H1 (cell line): ENCODE data around the gene RGS6. TPM values are rescaled to one million over a fixed set of nuclear protein-coding genes. Genes with fewer than 3 reads are reported as not detected.

Experiments used
- CTCF ChIA-PET: fragments of 300-600 bp; sonication (Branson Sonifier 250); formaldehyde crosslinking; loops from one replicate; lab custom pipeline; 2021; ENCODE audit not compliant: partially characterized antibody; lab: Charles Lee
- POLR2A ChIA-PET: fragments of 300-600 bp; sonication (Branson Sonifier 250); formaldehyde crosslinking; loops from one replicate; lab custom pipeline; 2021; ENCODE audit warnings: inconsistent platforms; ENCODE audit not compliant: partially characterized antibody; lab: Charles Lee
- DNase-seq, 2 experiments: peaks; one replicate each; pipeline versions ENCODE4 v3.0.0 to v3.0.0-alpha.2; 2010 to 2022; ENCODE audit warnings: low spot score in 2 of 2, low read depth in 1 of 2, mixed read lengths in 1 of 2
- FAIRE-seq: peaks from 2 replicates; lab custom pipeline; 2011; peaks lifted over from hg19 to GRCh38; lab: Jason Lieb, UNC
- H2AFZ ChIP-seq: 2 replicates; pipeline ENCODE4 v1.8.1; 2012; ENCODE audit warnings: low read length, inconsistent platforms
- H2AK5ac ChIP-seq: 2 replicates; pipeline ENCODE4 v1.6.1; 2013; ENCODE audit warnings: low read depth, low read length
- H2BK120ac ChIP-seq: replicated peaks from 2 replicates; pipeline ENCODE3; 2013; ENCODE audit warnings: low read depth, low read length, inconsistent platforms
- H2BK12ac ChIP-seq: 2 replicates; pipeline ENCODE4 v1.6.1; 2013; ENCODE audit warnings: low read depth, low read length
- H2BK15ac ChIP-seq: 2 replicates; pipeline ENCODE4 v1.6.1; 2013; ENCODE audit warnings: low read length
- H2BK20ac ChIP-seq: 2 replicates; pipeline ENCODE4 v1.6.1; 2013; ENCODE audit warnings: low read length
- H2BK5ac ChIP-seq: 2 replicates; pipeline ENCODE4 v1.6.1; 2013; ENCODE audit warnings: low read depth, low read length
- H3K14ac ChIP-seq: 2 replicates; pipeline ENCODE4 v1.6.1; 2013; ENCODE audit warnings: inconsistent platforms; ENCODE audit not compliant: insufficient read length
- H3K18ac ChIP-seq: 2 replicates; pipeline ENCODE4 v1.6.1; 2013; ENCODE audit warnings: low read length; ENCODE audit errors: extremely low read depth
- H3K23ac ChIP-seq: 2 replicates; pipeline ENCODE4 v1.6.1; 2013; ENCODE audit warnings: inconsistent platforms; ENCODE audit not compliant: insufficient read length
- H3K23me2 ChIP-seq: 2 replicates; pipeline ENCODE4 v1.6.1; 2013; ENCODE audit warnings: low read depth, low read length
- H3K27ac ChIP-seq: 2 replicates; pipeline ENCODE4 v1.6.1; 2011; ENCODE audit warnings: low read depth, low read length, inconsistent platforms
- H3K27me3 ChIP-seq, 4 experiments: replicated peaks in 1 of 4; 1 replicate in 1 of 4; 2 replicates in 3 of 4; pipeline versions ENCODE4 v1.6.1 to v1.8.1; 2011 to 2013; ENCODE audit warnings: low read length in 3 of 4, mild to moderate bottlenecking in 3 of 4, inconsistent platforms in 2 of 4, mixed read lengths in 2 of 4, moderate library complexity in 1 of 4; ENCODE audit not compliant: control insufficient read depth in 3 of 4, insufficient read depth in 3 of 4; ENCODE audit errors: extremely low read depth in 1 of 4
- H3K36me3 ChIP-seq, 4 experiments: 2 replicates each; pipeline versions ENCODE4 v1.6.1 to v1.8.1; 2011 to 2013; ENCODE audit warnings: mild to moderate bottlenecking in 4 of 4, low read length in 3 of 4, moderate library complexity in 2 of 4, control low read depth in 1 of 4, inconsistent platforms in 1 of 4; ENCODE audit not compliant: insufficient read depth in 4 of 4, control insufficient read depth in 2 of 4
- H3K4ac ChIP-seq: replicated peaks from 2 replicates; pipeline ENCODE3; 2013; ENCODE audit warnings: low read length, low read depth, mixed read lengths, inconsistent platforms; ENCODE audit not compliant: insufficient read length
- H3K4me1 ChIP-seq, 4 experiments: replicated peaks in 1 of 4; 1 replicate in 1 of 4; 2 replicates in 3 of 4; pipeline versions ENCODE4 v1.6.1 to v1.8.1; 2011 to 2013; ENCODE audit warnings: low read length in 3 of 4, inconsistent platforms in 2 of 4, mixed read lengths in 1 of 4; ENCODE audit not compliant: insufficient read depth in 4 of 4, control insufficient read depth in 3 of 4
- H3K4me2 ChIP-seq, 2 experiments: 2 replicates each; pipeline versions ENCODE4 v1.6.1 to v1.8.1; 2011 to 2013; ENCODE audit warnings: low read depth in 2 of 2, low read length in 2 of 2, control low read depth in 1 of 2, inconsistent platforms in 1 of 2, mild to moderate bottlenecking in 1 of 2; ENCODE audit not compliant: insufficient read depth in 1 of 2
- H3K4me3 ChIP-seq, 4 experiments: fragments of 200-600, 300-600 bp in 1 of 4; sonication (generic), shearing (Covaris generic), sonication (Bioruptor Twin) in 1 of 4; 2 replicates each; pipeline versions ENCODE4 v1.5.1 to v1.8.1; 2011 to 2016; ENCODE audit warnings: low read length in 4 of 4, low read depth in 3 of 4, control low read depth in 2 of 4, inconsistent platforms in 2 of 4, mild to moderate bottlenecking in 2 of 4, mixed read lengths in 1 of 4, moderate library complexity in 1 of 4; ENCODE audit not compliant: insufficient read depth in 2 of 4; ENCODE audit errors: extremely low read depth in 1 of 4
- H3K56ac ChIP-seq: replicated peaks from 2 replicates; pipeline ENCODE3; 2013; ENCODE audit warnings: low read depth, mild to moderate bottlenecking, mixed read lengths, low read length, inconsistent platforms; ENCODE audit not compliant: insufficient read length
- H3K79me1 ChIP-seq: 2 replicates; pipeline ENCODE4 v1.6.1; 2013; ENCODE audit warnings: low read depth, low read length, control low read depth
- H3K79me2 ChIP-seq, 2 experiments: 2 replicates each; pipeline versions ENCODE4 v1.6.1 to v1.8.1; 2012 to 2013; ENCODE audit warnings: low read length in 2 of 2, mild to moderate bottlenecking in 2 of 2, inconsistent platforms in 1 of 2; ENCODE audit not compliant: insufficient read depth in 2 of 2, control insufficient read depth in 1 of 2
- H3K9ac ChIP-seq, 4 experiments: replicated peaks in 1 of 4; 1 replicate in 1 of 4; 2 replicates in 3 of 4; pipeline versions ENCODE4 v1.6.1 to v1.8.1; 2011 to 2013; ENCODE audit warnings: low read depth in 3 of 4, low read length in 3 of 4, control low read depth in 2 of 4, mild to moderate bottlenecking in 2 of 4, moderate library complexity in 2 of 4, inconsistent platforms in 1 of 4; ENCODE audit errors: extremely low read depth in 1 of 4
- H3K9me3 ChIP-seq, 2 experiments: 2 replicates each; pipeline versions ENCODE4 v1.6.1 to v1.8.1; 2012 to 2013; ENCODE audit warnings: mild to moderate bottlenecking in 2 of 2, moderate library complexity in 2 of 2, control low read depth in 1 of 2, inconsistent platforms in 1 of 2, low read depth in 1 of 2, low read length in 1 of 2, mixed read lengths in 1 of 2; ENCODE audit not compliant: insufficient read depth in 2 of 2
- H4K20me1 ChIP-seq, 2 experiments: replicated peaks in 1 of 2; 2 replicates each; pipeline versions ENCODE3 to v1.8.1; 2011 to 2013; ENCODE audit warnings: inconsistent platforms in 2 of 2, low read length in 2 of 2, mild to moderate bottlenecking in 1 of 2; ENCODE audit not compliant: insufficient read depth in 2 of 2, control insufficient read depth in 1 of 2
- H4K5ac ChIP-seq: 2 replicates; pipeline ENCODE4 v1.6.1; 2013; ENCODE audit warnings: low read length, low read depth, mixed read lengths, inconsistent platforms; ENCODE audit not compliant: insufficient read length
- H4K8ac ChIP-seq: 2 replicates; pipeline ENCODE4 v1.8.0; 2013; ENCODE audit warnings: mild to moderate bottlenecking, moderate library complexity, low read length, inconsistent platforms; ENCODE audit not compliant: insufficient read depth; ENCODE audit errors: extremely low read depth
- H4K91ac ChIP-seq: replicated peaks from 2 replicates; pipeline ENCODE3; 2013; ENCODE audit warnings: low read length, mixed read lengths, inconsistent platforms; ENCODE audit not compliant: insufficient read length
- BCL11A ChIP-seq, 2 experiments: IDR thresholded peaks; one replicate each; pipeline ENCODE4 v1.6.1; 2011; ENCODE audit warnings: low read depth in 2 of 2, low read length in 2 of 2, mild to moderate bottlenecking in 2 of 2
- CBX8 ChIP-seq: fragments of 300-800, 300-1000 bp; sonication (generic); IDR thresholded peaks from 2 replicates; pipeline ENCODE4 v1.7.1; 2016; ENCODE audit warnings: low read depth, low read length, borderline replicate concordance
- EP300 ChIP-seq, 2 experiments: IDR thresholded peaks; 1 replicate in 1 of 2; 2 replicates in 1 of 2; pipeline ENCODE4 v1.6.1; 2011 to 2012; ENCODE audit warnings: low read depth in 2 of 2, low read length in 2 of 2, mild to moderate bottlenecking in 2 of 2, borderline replicate concordance in 1 of 2, inconsistent platforms in 1 of 2, moderate library complexity in 1 of 2
- EZH2 ChIP-seq: fragments of 200-600 bp; sonication (generic); IDR thresholded peaks from 2 replicates; pipeline ENCODE4 v1.7.1; 2012; ENCODE audit warnings: low read depth, mild to moderate bottlenecking, moderate library complexity, low read length, inconsistent platforms; ENCODE audit not compliant: severe bottlenecking
- HDAC6 ChIP-seq: IDR thresholded peaks from one replicate; pipeline ENCODE4 v1.7.1; 2012; ENCODE audit warnings: low read depth, mild to moderate bottlenecking, inconsistent platforms, low read length, moderate library complexity
- JUN ChIP-seq: IDR thresholded peaks from 2 replicates; pipeline ENCODE4 v1.6.1; 2011; ENCODE audit warnings: low read depth, mild to moderate bottlenecking, improper control_type of control experiment, low read length
- MAFK ChIP-seq: IDR thresholded peaks from 2 replicates; pipeline ENCODE4 v1.6.1; 2012; ENCODE audit warnings: low read depth, mild to moderate bottlenecking, improper control_type of control experiment, low read length
- NANOG ChIP-seq: IDR thresholded peaks from 2 replicates; pipeline ENCODE4 v1.6.1; 2011; ENCODE audit warnings: low read length, low read depth, mild to moderate bottlenecking, inconsistent platforms; ENCODE audit not compliant: insufficient read depth, poor library complexity, severe bottlenecking
- SRF ChIP-seq: IDR thresholded peaks from 2 replicates; pipeline ENCODE4 v1.6.1; 2011; ENCODE audit warnings: mild to moderate bottlenecking, low read depth, low read length, moderate library complexity
- SUZ12 ChIP-seq: fragments of 200-600 bp; sonication (generic); IDR thresholded peaks from 2 replicates; pipeline ENCODE4 v1.6.1; 2012; ENCODE audit warnings: mild to moderate bottlenecking, inconsistent platforms, low read length, moderate library complexity, mixed read lengths
- WGBS, 2 experiments: shearing (Covaris generic) in 1 of 2; methylation state at CpG; one replicate each; pipeline versions ENCODE4 v1.1.6 to v1.1.7; 2013 to 2015; ENCODE audit warnings: low lambda C conversion rate in 2 of 2, mixed read lengths in 2 of 2, inconsistent platforms in 1 of 2, low coverage in 1 of 2, missing lambda C conversion rate in 1 of 2; ENCODE audit not compliant: insufficient replicate concordance in 2 of 2, insufficient coverage in 1 of 2, insufficient read length in 1 of 2; ENCODE audit errors: extremely low coverage in 1 of 2, missing lambda C conversion rate in 1 of 2; 5-methylcytosine and 5-hydroxymethylcytosine counted together
- polyA plus RNA-seq, 7 experiments: library from polyadenylated mRNA; depleted of rRNA in 3 of 7; stranded (reverse) in 5 of 7; unstranded in 2 of 7; fragments of >200 nt in 5 of 7; fragments of 200-250 nt in 2 of 7; gene quantifications; 1 replicate in 5 of 7; 2 replicates in 1 of 7; 4 replicates in 1 of 7; pipeline versions ENCODE4 v1.2.1 to v1.2.3, GENCODE V29; 2011 to 2013; ENCODE audit warnings: missing spikeins in 2 of 7, mixed read lengths in 2 of 7
- total RNA-seq: library from RNA; stranded (reverse); fragmentation: NEBNext Ultra II Directional; extraction: Animal tissue kit (Norgen Biotek cat#: 25700); gene quantifications from 2 replicates; pipeline ENCODE4 v1.2.1, GENCODE V29; 2021
- TF ChIP-seq, protein P1 (sequence below): IDR thresholded peaks from 2 replicates; pipeline ENCODE4 v1.6.1; 2011; ENCODE audit warnings: low read depth, mild to moderate bottlenecking, low read length; ENCODE audit not compliant: insufficient read depth

The RGS6 gene
- total and polyA plus RNA-seq, 2 of the 8 experiments (the other 6 are each of a cell fraction or from before 2014, with no cell fraction given): 0.26 to 1.1 TPM

DNA sequence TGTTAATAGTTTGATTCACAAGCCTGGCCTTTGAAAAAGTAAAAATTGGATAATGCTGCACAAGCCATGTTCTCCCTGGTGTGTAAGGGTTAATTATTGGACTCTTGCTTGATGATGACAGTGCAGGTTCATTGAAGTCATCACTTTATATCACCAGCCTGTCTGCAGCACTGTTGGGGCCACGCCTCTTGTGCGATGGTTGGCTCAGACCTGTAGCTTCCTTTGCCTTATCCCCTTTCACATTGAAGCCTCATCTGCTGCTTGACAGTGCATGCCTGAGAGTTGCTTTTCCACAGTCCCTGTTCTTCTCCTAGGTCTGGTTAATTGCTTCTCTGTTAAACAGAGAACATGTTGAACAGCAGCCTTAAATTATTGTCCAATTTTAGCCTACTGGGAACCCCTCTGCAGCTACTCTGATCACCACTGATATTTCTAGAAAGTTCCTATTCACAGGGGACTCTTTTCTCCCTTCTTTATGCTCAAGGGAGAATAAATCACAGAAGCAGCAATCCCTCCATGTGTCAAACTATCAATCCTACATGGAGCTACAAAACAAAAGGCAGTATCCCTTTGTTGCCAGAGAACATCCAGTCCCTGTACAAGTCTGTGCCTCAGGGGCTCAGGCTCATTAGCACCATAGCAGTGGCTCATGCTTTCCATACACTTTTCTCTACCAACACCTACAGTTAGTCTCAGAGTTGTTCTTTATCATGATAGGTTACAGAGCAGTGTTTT, 322.1 kb downstream of the RGS6 start:
- Histone ChIP-seq H2AFZ (peak overlapping the region; percentile 91), H3K4me2 (no peak overlapping the region; a peak in 1 of 4 replicates), H3K18ac (no peak overlapping the region), H4K8ac (no peak overlapping the region), H3K56ac (no peak overlapping the region), H3K14ac (no peak overlapping the region), H3K27me3 (no peaks in the 10 kb centered on the region), H3K9me3 (peaks cover 9 to 11% of the 10 kb centered on the region in 2 experiments), H4K20me1 (no peaks in the 10 kb centered on the region), H3K79me1 (no peaks in the 10 kb centered on the region), H2BK120ac (no peak overlapping the region), H2AK5ac (no peak overlapping the region), H2BK15ac (no peak overlapping the region), H3K23me2 (no peaks in the 10 kb centered on the region), H2BK5ac (no peak overlapping the region), H3K4ac (no peak overlapping the region), H3K9ac (no peak overlapping the region), H3K79me2 (no peaks in the 10 kb centered on the region), H2BK20ac (0 out of 2 replicates have a peak overlapping the region, but pooled peaks have one; percentile 51), H3K4me1 (peaks cover 0 to 6% (median 4%) of the 10 kb centered on the region in 4 experiments; a peak in 4 of 7 replicates), H3K27ac (no peak overlapping the region), H3K23ac (no peak overlapping the region), H4K91ac (no peak overlapping the region), H3K36me3 (peaks cover 0 to 4% (median 0%) of the 10 kb centered on the region in 4 experiments; a peak in 4 of 8 replicates), H3K4me3 (no peak overlapping the region), H2BK12ac (no peak overlapping the region), H4K5ac (no peak overlapping the region)
- FAIRE-seq (no peak), DNase-seq (no peak)
- POLR2A ChIA-PET: no interaction called here
- WGBS, 2 experiments: 94% methylated on average over 2 of the region's 2 CpGs; no CpG with 5 or more reads in 1 of the 2 experiments
- CTCF ChIA-PET: interaction anchor here (0.6 kb wide), 1 partner anchor 23 kb away, joined by 3 read pairs; no protein-coding TSS in a partner anchor
- no peak for TF ChIP-seq EP300 (IDR thresholded peaks at IDR 0.05; ENCODE audit: borderline replicate concordance in 1 of 2, low read depth in 2 of 2, low read length in 2 of 2)
- no peak for TF ChIP-seq SRF
- no peak for TF ChIP-seq CBX8
- no peak for TF ChIP-seq JUN
- TF ChIP-seq, protein P1, sequence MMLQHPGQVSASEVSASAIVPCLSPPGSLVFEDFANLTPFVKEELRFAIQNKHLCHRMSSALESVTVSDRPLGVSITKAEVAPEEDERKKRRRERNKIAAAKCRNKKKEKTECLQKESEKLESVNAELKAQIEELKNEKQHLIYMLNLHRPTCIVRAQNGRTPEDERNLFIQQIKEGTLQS: no peak
- no peak for TF ChIP-seq EZH2
- no peak for TF ChIP-seq MAFK
- TF ChIP-seq HDAC6: no peak
- TF ChIP-seq NANOG: no peak
- no peak for TF ChIP-seq SUZ12
- no peak for TF ChIP-seq BCL11A (IDR thresholded peaks at IDR 0.05; ENCODE audit: low read depth in 2 of 2, low read length in 2 of 2)
